IMR-90 (cell line): ENCODE results near the gene OCSTAMP. TPM values are rescaled to one million over a fixed set of nuclear protein-coding genes. Genes with fewer than 3 reads are reported as not detected.

Experiments used
- ATAC-seq: fragments of 200-7000 bp; cut with Tn5 transposase; 2 replicates; pipeline ENCODE4 v1.9.1; 2020; ENCODE audit warnings: low read depth, mild to moderate bottlenecking, moderate library complexity
- BruUV-seq: library from RNA; stranded (reverse); fragments of 400-500 nt; replicated peaks from 2 replicates; lab custom pipeline; 2021; lab: Mats Ljungman, UMichigan
- CTCF ChIA-PET: fragments of 300-600 bp; formaldehyde crosslinking; extraction: SDS; loops from one replicate; lab custom pipeline; 2021; ENCODE audit warnings: antibody characterized with exemption; lab: Yijun Ruan, JAX
- POLR2A ChIA-PET: fragments of 300-600 bp; sonication (Branson Sonifier 250); formaldehyde crosslinking; loops from one replicate; lab custom pipeline; 2022; ENCODE audit warnings: antibody characterized with exemption; ENCODE audit not compliant: unreplicated experiment; lab: Charles Lee
- DNase-seq: peaks from one replicate; pipeline ENCODE4 v3.0.0; 2013
- H2AFZ ChIP-seq: replicated peaks from 2 replicates; pipeline ENCODE3; 2013; ENCODE audit warnings: low read length, mild to moderate bottlenecking; ENCODE audit not compliant: poor library complexity
- H2AK5ac ChIP-seq: 2 replicates; pipeline ENCODE4 v1.6.1; 2013; ENCODE audit warnings: low read depth, low read length, inconsistent platforms
- H2AK9ac ChIP-seq: replicated peaks from 2 replicates; pipeline ENCODE3; 2013; ENCODE audit warnings: mild to moderate bottlenecking, low read depth, low read length, moderate library complexity; ENCODE audit not compliant: poor library complexity
- H2BK120ac ChIP-seq: 2 replicates; pipeline ENCODE4 v1.6.1; 2013; ENCODE audit warnings: low read depth, low read length, inconsistent platforms
- H2BK15ac ChIP-seq: 3 replicates; pipeline ENCODE4 v1.6.1; 2013; ENCODE audit warnings: low read depth, low read length, inconsistent platforms
- H2BK20ac ChIP-seq: 2 replicates; pipeline ENCODE4 v1.6.1; 2013; ENCODE audit warnings: low read depth, mild to moderate bottlenecking, inconsistent platforms, low read length, moderate library complexity
- H2BK5ac ChIP-seq: 2 replicates; pipeline ENCODE4 v1.6.1; 2013; ENCODE audit warnings: mild to moderate bottlenecking, low read depth, low read length, inconsistent platforms; ENCODE audit not compliant: poor library complexity, severe bottlenecking
- H3K14ac ChIP-seq: replicated peaks from 2 replicates; pipeline ENCODE4 v1.6.1; 2013; ENCODE audit warnings: low read depth, low read length, inconsistent platforms
- H3K18ac ChIP-seq: 2 replicates; pipeline ENCODE4 v1.6.1; 2013; ENCODE audit warnings: low read depth, low read length, control low read depth
- H3K23ac ChIP-seq: 2 replicates; pipeline ENCODE4 v1.6.1; 2013; ENCODE audit warnings: low read depth, low read length, inconsistent platforms
- H3K27ac ChIP-seq: 2 replicates; pipeline ENCODE4 v1.5.1; 2013; ENCODE audit warnings: mild to moderate bottlenecking, control low read depth, low read length; ENCODE audit not compliant: insufficient read depth
- H3K27me3 ChIP-seq: 2 replicates; pipeline ENCODE4 v1.6.1; 2013; ENCODE audit warnings: low read length; ENCODE audit not compliant: control insufficient read depth, insufficient read depth
- H3K36me3 ChIP-seq: 2 replicates; pipeline ENCODE4 v1.6.1; 2013; ENCODE audit warnings: low read length, mixed read lengths; ENCODE audit not compliant: control insufficient read depth, insufficient read depth
- H3K4ac ChIP-seq: 2 replicates; pipeline ENCODE4 v1.6.1; 2013; ENCODE audit warnings: low read depth, low read length, inconsistent platforms
- H3K4me1 ChIP-seq: 2 replicates; pipeline ENCODE4 v1.6.1; 2013; ENCODE audit warnings: low read length, mixed read lengths; ENCODE audit not compliant: control insufficient read depth, insufficient read depth
- H3K4me2 ChIP-seq: 2 replicates; pipeline ENCODE4 v1.6.1; 2013; ENCODE audit warnings: low read depth, mild to moderate bottlenecking, control low read depth, low read length, moderate library complexity
- H3K4me3 ChIP-seq: 2 replicates; pipeline ENCODE4 v1.5.1; 2013; ENCODE audit warnings: low read depth, mild to moderate bottlenecking, control low read depth, low read length, moderate library complexity; ENCODE audit not compliant: insufficient read depth
- H3K56ac ChIP-seq: 2 replicates; pipeline ENCODE4 v1.6.1; 2013; ENCODE audit warnings: low read length, inconsistent platforms; ENCODE audit not compliant: insufficient read depth; ENCODE audit errors: extremely low read depth
- H3K79me1 ChIP-seq, 2 experiments: 2 replicates each; pipeline ENCODE4 v1.6.1; 2013; ENCODE audit warnings: low read length in 2 of 2, inconsistent platforms in 1 of 2, low read depth in 1 of 2
- H3K9ac ChIP-seq: 2 replicates; pipeline ENCODE4 v1.6.1; 2013; ENCODE audit warnings: low read depth, low read length, control low read depth
- H3K9me1 ChIP-seq: 2 replicates; pipeline ENCODE4 v1.6.1; 2013; ENCODE audit warnings: low read length, inconsistent platforms; ENCODE audit not compliant: insufficient read depth
- H3K9me3 ChIP-seq: 2 replicates; pipeline ENCODE4 v1.6.1; 2013; ENCODE audit warnings: low read length; ENCODE audit not compliant: control insufficient read depth, insufficient read depth
- H4K20me1 ChIP-seq: 2 replicates; pipeline ENCODE4 v1.6.1; 2013; ENCODE audit warnings: low read length, inconsistent platforms; ENCODE audit not compliant: insufficient read depth
- H4K5ac ChIP-seq: 2 replicates; pipeline ENCODE4 v1.6.1; 2013; ENCODE audit warnings: mild to moderate bottlenecking, low read depth, low read length, control low read depth
- H4K8ac ChIP-seq, 2 experiments: 2 replicates each; pipeline ENCODE4 v1.6.1; 2013; ENCODE audit warnings: low read depth in 2 of 2, low read length in 2 of 2, control low read depth in 1 of 2, inconsistent platforms in 1 of 2
- H4K91ac ChIP-seq: 2 replicates; pipeline ENCODE4 v1.6.1; 2013; ENCODE audit warnings: low read depth, low read length, inconsistent platforms; ENCODE audit not compliant: insufficient read depth
- BHLHE40 ChIP-seq: fragments of 150-350 bp; IDR thresholded peaks from 2 replicates; pipeline ENCODE4 v1.6.1; 2016; ENCODE audit warnings: mild to moderate bottlenecking, low read depth, low read length
- MAFK ChIP-seq: IDR thresholded peaks from 2 replicates; pipeline ENCODE4 v1.6.1; 2012; ENCODE audit warnings: low read depth, low read length, improper control_type of control experiment
- MAZ ChIP-seq: IDR thresholded peaks from 2 replicates; pipeline ENCODE4 v1.6.1; 2012; ENCODE audit warnings: low read depth, mild to moderate bottlenecking, low read length, improper control_type of control experiment, moderate library complexity, borderline replicate concordance
- NFE2L2 ChIP-seq: fragments of 150-350 bp; IDR thresholded peaks from 2 replicates; pipeline ENCODE4 v1.6.1; 2016; ENCODE audit warnings: low read depth, mild to moderate bottlenecking, low read length
- RAD21 ChIP-seq: IDR thresholded peaks from 2 replicates; pipeline ENCODE4 v1.6.1; 2012; ENCODE audit warnings: low read length, improper control_type of control experiment
- WGBS, 2 experiments: methylation state at CpG; one replicate each; pipeline versions ENCODE4 v1.1.5 to v1.1.7; 2013; ENCODE audit warnings: missing lambda C conversion rate in 2 of 2; ENCODE audit not compliant: insufficient read length in 1 of 2; ENCODE audit errors: extremely low coverage in 2 of 2; 5-methylcytosine and 5-hydroxymethylcytosine counted together
- dilution Hi-C: fragments of 300-500 bp; cut with HindIII; formaldehyde crosslinking; loops from one replicate; pipeline ENCODE4 v1.14.3; 2018; ENCODE audit warnings: low sequenced_read_pairs; ENCODE audit not compliant: unreplicated experiment
- in situ Hi-C: fragments of 300-500 bp; cut with MboI; formaldehyde crosslinking; loops from 3 replicates; pipeline ENCODE4 v1.14.3; 2019; ENCODE audit warnings: low sequenced_read_pairs, inconsistent platforms, mixed read lengths
- intact Hi-C: fragments of 100-400 bp; cut with micrococcal nuclease; formaldehyde crosslinking; loops from 2 replicates; pipeline ENCODE4 v1.10.0; 2022
- polyA plus RNA-seq, 3 experiments: library from polyadenylated mRNA; depleted of rRNA; stranded (reverse); fragments of >200 nt; gene quantifications; 2 replicates each; pipeline ENCODE4 v1.2.3, GENCODE V29; 2012; ENCODE audit warnings: low replicate concordance in 1 of 3
- total RNA-seq: library from RNA; depleted of rRNA; stranded (reverse); fragments of >200 nt; gene quantifications from 2 replicates; pipeline ENCODE4 v1.2.3, GENCODE V29; 2012

The OCSTAMP gene
- total and polyA plus RNA-seq, 2 of the 4 experiments (the other 2 are of a cell fraction), result not detected

DNA sequence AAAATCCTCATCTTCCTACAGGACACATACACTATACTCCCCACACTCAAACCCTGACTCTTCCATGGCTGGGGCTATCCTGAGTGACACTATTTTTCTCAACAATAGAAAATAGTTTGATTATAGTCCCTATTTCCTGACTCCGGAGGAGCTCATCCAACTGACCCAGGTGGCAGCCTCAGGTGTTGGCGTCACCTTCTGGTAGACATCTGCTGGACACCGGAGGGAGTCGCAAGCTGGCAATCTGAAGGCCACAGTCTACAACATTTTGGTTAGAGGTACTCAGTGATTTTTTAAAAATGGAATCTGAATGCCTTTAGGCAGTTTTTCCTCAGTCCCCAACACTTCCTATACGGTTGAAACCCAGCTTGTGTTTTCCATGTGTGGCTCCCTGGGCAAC, 32.2 kb upstream of the OCSTAMP start:
- Histone ChIP-seq H3K4me1 (no peaks in the 10 kb centered on the region), H2BK5ac (no peak overlapping the region), H2BK120ac (no peak overlapping the region), H3K4ac (no peak overlapping the region), H3K4me3 (no peak overlapping the region), H2AFZ (no peak overlapping the region), H3K4me2 (no peak overlapping the region), H4K8ac (no peak overlapping the region), H3K27ac (no peak overlapping the region), H2AK9ac (no peak overlapping the region), H3K56ac (no peak overlapping the region), H3K27me3 (no peaks in the 10 kb centered on the region), H3K18ac (no peak overlapping the region), H4K91ac (no peak overlapping the region), H3K9ac (no peak overlapping the region), H2BK15ac (no peak overlapping the region), H2AK5ac (no peak overlapping the region), H3K9me3 (no peaks in the 10 kb centered on the region), H3K36me3 (no peaks in the 10 kb centered on the region), H3K14ac (no peak overlapping the region), H2BK20ac (no peak overlapping the region), H3K79me1 (no peaks in the 10 kb centered on the region), H4K5ac (no peak overlapping the region), H3K23ac (no peak overlapping the region), H4K20me1 (no peaks in the 10 kb centered on the region), H3K9me1 (no peaks in the 10 kb centered on the region)
- no CpG with 5 or more reads among the region's 5 CpGs for WGBS, 2 experiments
- dilution Hi-C loops, result no loop called here
- BruUV-seq, result no TSS peak
- TF ChIP-seq NFE2L2 (no peak), BHLHE40 (no peak), RAD21 (no peak), MAZ (no peak), MAFK (no peak)
- POLR2A ChIA-PET, result interaction anchor here (0.5 kb wide), 1 partner anchor 183 kb away, joined by 3 read pairs; no protein-coding TSS in a partner anchor
- in situ Hi-C loops, result no loop called here
- ATAC-seq, result no peak
- DNase-seq, result no peak
- intact Hi-C loops, result no loop called here
- CTCF ChIA-PET, result interaction anchor here (0.6 kb wide), 1 partner anchor 315 kb away, joined by 3 read pairs; no protein-coding TSS in a partner anchor
